ENCODE results near the gene MAP3K15.

The MAP3K15 gene

DNA sequence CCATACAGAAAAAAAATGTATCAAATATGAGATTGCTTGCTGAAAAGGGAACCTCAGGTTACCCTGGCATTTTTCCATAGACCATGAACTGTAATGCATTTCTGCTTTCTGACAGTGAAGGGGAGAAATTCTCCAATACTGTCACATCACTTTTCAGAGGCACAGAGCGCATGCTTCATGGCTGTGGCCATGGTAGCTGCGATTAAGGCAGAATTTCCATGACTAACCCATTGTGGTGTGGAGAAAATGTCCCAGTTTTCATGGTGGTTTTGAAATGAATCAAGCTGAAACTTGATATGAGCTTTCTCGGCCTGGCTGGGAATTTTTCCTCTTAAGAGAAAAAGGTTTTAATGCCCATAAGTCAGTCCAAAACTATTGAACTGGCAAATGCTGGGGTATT is 39.5 kb upstream of the MAP3K15 start:
- H3K4me3 ChIP-seq (ENCODE audit: insufficient read depth, low read depth, low read length, poor library complexity, severe bottlenecking) = no peak overlapping the region
- H3K4me1 ChIP-seq (ENCODE audit: control insufficient read depth, insufficient read depth, low read length, poor library complexity, severe bottlenecking) = no peaks in the 10 kb centered on the region
- H3K27ac ChIP-seq (ENCODE audit: insufficient read depth, low read length, poor library complexity, severe bottlenecking) = no peak overlapping the region
- no peaks in the 10 kb centered on the region for H3K27me3 ChIP-seq (replicated peaks; ENCODE audit: control insufficient read depth, insufficient read depth, low read length, poor library complexity, severe bottlenecking)
- DNase-seq = no peak
- no peaks in the 10 kb centered on the region for H3K36me3 ChIP-seq (ENCODE audit: control insufficient read depth, insufficient read depth, low read length)
- H3K9me3 ChIP-seq (ENCODE audit: control insufficient read depth, low read length) = no peaks in the 10 kb centered on the region

DNA sequence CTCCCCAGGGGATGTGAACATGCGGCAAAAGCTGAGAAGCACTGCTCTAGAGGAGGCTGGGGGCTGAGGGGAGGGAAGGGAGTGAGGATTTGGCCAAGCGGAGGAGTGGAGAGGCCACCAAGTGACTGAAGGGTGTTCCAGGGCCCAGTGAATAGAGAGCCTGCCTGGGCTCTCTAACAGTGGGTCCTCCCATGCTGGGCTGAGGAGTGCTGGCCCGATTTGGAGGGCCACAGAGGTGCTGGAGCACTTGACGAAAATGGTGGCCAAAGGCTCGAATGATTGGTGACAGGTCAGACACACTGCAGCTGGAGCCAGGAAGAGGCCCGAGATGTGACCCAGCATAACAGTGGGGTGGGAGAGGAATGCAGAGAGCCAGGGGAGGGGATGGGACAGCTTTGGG is 37.5 kb upstream of the MAP3K15 start:
- H3K27ac ChIP-seq (ENCODE audit: insufficient read depth, low read length, poor library complexity, severe bottlenecking) = no peak overlapping the region
- H3K36me3 ChIP-seq (ENCODE audit: control insufficient read depth, insufficient read depth, low read length) = no peaks in the 10 kb centered on the region
- no peaks in the 10 kb centered on the region for H3K4me1 ChIP-seq (ENCODE audit: control insufficient read depth, insufficient read depth, low read length, poor library complexity, severe bottlenecking)
- H3K4me3 ChIP-seq (ENCODE audit: insufficient read depth, low read depth, low read length, poor library complexity, severe bottlenecking) = no peak overlapping the region
- DNase-seq = no peak
- no peaks in the 10 kb centered on the region for H3K9me3 ChIP-seq (ENCODE audit: control insufficient read depth, low read length)
- no peaks in the 10 kb centered on the region for H3K27me3 ChIP-seq (replicated peaks; ENCODE audit: control insufficient read depth, insufficient read depth, low read length, poor library complexity, severe bottlenecking)

DNA sequence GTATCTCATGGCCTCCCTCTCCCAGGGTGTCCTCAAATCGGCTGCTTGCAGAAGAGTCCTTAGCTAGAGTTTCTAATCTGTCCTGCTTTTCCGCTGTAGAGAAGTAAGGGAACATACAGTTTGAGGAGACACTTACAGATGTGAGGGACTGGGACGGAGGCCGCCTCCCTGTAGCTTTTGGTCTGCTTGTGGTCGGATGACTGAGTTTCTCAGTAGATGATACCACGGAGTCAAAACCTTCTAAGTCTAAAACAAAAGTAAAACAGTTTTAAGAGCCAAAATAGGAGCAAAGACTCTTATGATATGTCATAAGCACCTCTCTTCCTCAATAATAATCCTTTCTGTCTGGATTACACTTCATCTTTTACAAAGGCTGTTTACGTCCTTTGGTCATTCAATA is 34.5 kb upstream of the MAP3K15 start:
- H3K9me3 ChIP-seq (ENCODE audit: control insufficient read depth, low read length) = no peaks in the 10 kb centered on the region
- no peak for DNase-seq
- H3K36me3 ChIP-seq (ENCODE audit: control insufficient read depth, insufficient read depth, low read length) = peaks cover 6% of the 10 kb centered on the region
- H3K27me3 ChIP-seq (replicated peaks; ENCODE audit: control insufficient read depth, insufficient read depth, low read length, poor library complexity, severe bottlenecking) = no peaks in the 10 kb centered on the region
- H3K4me3 ChIP-seq (ENCODE audit: insufficient read depth, low read depth, low read length, poor library complexity, severe bottlenecking) = no peak overlapping the region
- no peaks in the 10 kb centered on the region for H3K4me1 ChIP-seq (ENCODE audit: control insufficient read depth, insufficient read depth, low read length, poor library complexity, severe bottlenecking)
- H3K27ac ChIP-seq (ENCODE audit: insufficient read depth, low read length, poor library complexity, severe bottlenecking) = no peak overlapping the region

DNA sequence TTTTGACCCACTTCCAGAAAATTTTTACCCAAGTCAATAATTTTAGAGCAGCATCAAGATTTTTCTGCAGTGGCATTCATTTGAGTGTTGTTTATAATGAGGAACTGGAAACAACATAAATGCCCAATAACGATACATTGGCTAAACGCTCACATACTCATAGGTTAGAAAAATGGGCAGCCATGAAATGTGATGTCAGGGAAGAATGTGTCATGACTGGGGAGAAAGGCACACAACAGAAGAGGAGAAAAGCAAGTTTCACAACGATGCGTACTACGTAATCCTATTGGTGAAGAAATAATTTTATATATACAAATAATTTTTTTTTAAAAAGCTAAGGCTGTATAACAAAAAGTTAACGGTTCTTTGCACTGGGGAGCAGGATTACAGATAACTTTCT is 33.6 kb upstream of the MAP3K15 start:
- Histone ChIP-seq H3K27me3 (replicated peaks; ENCODE audit: control insufficient read depth, insufficient read depth, low read length, poor library complexity, severe bottlenecking) (no peaks in the 10 kb centered on the region), H3K9me3 (ENCODE audit: control insufficient read depth, low read length) (no peaks in the 10 kb centered on the region), H3K4me1 (ENCODE audit: control insufficient read depth, insufficient read depth, low read length, poor library complexity, severe bottlenecking) (no peaks in the 10 kb centered on the region), H3K4me3 (ENCODE audit: insufficient read depth, low read depth, low read length, poor library complexity, severe bottlenecking) (no peak overlapping the region), H3K36me3 (ENCODE audit: control insufficient read depth, insufficient read depth, low read length) (peaks cover 8% of the 10 kb centered on the region), H3K27ac (ENCODE audit: insufficient read depth, low read length, poor library complexity, severe bottlenecking) (no peak overlapping the region)
- DNase-seq = no peak

DNA sequence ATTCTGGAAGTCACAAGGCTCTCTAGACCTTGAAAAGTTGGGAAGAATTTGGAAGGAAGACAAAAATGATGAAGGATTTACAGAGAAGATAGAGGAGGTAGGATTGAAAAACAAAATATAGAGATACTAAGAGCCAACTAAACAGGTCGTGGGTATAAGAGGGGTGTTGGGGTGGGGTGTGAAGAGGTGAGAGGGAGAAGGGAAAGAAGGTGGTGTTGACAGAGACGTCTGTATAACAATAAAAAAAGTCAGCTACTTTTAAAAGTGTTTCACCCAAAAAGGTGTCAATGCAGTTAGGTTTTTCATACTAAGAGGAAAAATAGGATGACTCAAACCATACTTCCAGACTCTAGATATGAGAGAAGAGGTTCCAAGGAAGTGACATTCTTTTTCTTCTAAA is 33.0 kb upstream of the MAP3K15 start:
- peaks cover 8% of the 10 kb centered on the region for H3K36me3 ChIP-seq (ENCODE audit: control insufficient read depth, insufficient read depth, low read length)
- H3K27ac ChIP-seq (ENCODE audit: insufficient read depth, low read length, poor library complexity, severe bottlenecking) = no peak overlapping the region
- H3K27me3 ChIP-seq (replicated peaks; ENCODE audit: control insufficient read depth, insufficient read depth, low read length, poor library complexity, severe bottlenecking) = no peaks in the 10 kb centered on the region

DNA sequence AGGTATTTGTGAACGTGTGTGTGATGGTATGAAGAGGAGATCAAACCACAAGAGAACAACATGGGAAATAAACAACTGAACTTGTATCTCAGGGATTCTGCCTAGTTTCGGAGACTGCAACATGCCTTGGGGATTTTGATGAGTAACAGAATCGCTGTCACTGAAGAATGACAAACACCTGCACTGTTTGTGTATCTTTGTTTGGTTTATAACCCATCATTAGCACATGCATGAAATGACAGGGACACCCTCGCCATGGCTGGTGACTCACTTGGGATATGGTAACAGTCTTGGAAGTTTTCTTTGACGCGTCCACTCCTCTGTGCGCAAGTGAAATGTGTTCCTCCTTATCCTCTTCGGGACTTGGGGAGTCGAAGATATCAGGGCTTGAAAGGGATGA is 30.3 kb upstream of the MAP3K15 start:
- H3K27me3 ChIP-seq (replicated peaks; ENCODE audit: control insufficient read depth, insufficient read depth, low read length, poor library complexity, severe bottlenecking) = no peaks in the 10 kb centered on the region
- DNase-seq = no peak
- H3K4me1 ChIP-seq (ENCODE audit: control insufficient read depth, insufficient read depth, low read length, poor library complexity, severe bottlenecking) = no peaks in the 10 kb centered on the region
- no peaks in the 10 kb centered on the region for H3K9me3 ChIP-seq (ENCODE audit: control insufficient read depth, low read length)
- H3K36me3 ChIP-seq (ENCODE audit: control insufficient read depth, insufficient read depth, low read length) = peaks cover 25% of the 10 kb centered on the region
- no peak overlapping the region for H3K27ac ChIP-seq (ENCODE audit: insufficient read depth, low read length, poor library complexity, severe bottlenecking)
- H3K4me3 ChIP-seq (ENCODE audit: insufficient read depth, low read depth, low read length, poor library complexity, severe bottlenecking) = no peak overlapping the region

More for the DNA sequence above, 33.0 kb upstream of the MAP3K15 start:
- Histone ChIP-seq H3K9me3 (ENCODE audit: control insufficient read depth, low read length) (no peaks in the 10 kb centered on the region), H3K4me1 (ENCODE audit: control insufficient read depth, insufficient read depth, low read length, poor library complexity, severe bottlenecking) (no peaks in the 10 kb centered on the region), H3K4me3 (ENCODE audit: insufficient read depth, low read depth, low read length, poor library complexity, severe bottlenecking) (no peak overlapping the region)
- no peak for DNase-seq

DNA sequence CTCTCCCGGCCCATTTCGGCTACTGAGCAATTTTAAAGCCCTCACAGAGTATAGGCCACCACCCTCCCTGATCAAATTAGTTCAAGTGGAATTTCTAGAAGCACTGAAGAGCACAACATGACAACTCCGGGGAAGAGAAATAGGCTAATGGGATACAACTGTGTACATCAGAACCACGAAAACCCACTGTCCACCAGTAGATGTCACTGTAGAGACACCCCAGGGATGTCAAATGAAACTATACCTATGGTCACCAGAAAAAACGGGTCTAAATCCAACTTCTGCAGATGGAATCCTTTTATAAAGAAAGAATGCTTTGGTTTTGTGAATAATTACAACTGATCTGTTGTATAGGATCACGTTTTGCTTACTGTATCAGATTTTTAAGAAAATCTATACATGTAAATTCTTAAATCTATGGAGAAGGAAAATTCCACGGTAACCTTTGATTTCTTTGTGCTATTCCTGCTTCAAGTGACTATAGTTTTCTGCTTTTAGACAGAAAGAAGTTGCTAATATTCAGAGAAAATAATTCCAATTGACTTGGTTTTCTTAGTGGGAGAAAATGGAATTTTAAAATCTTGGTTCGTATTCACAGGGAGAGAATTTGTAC is 29.5 kb upstream of the MAP3K15 start:
- Histone ChIP-seq H3K4me3 (ENCODE audit: insufficient read depth, low read depth, low read length, poor library complexity, severe bottlenecking) (no peak overlapping the region), H3K27ac (ENCODE audit: insufficient read depth, low read length, poor library complexity, severe bottlenecking) (no peak overlapping the region), H3K4me1 (ENCODE audit: control insufficient read depth, insufficient read depth, low read length, poor library complexity, severe bottlenecking) (no peaks in the 10 kb centered on the region), H3K36me3 (ENCODE audit: control insufficient read depth, insufficient read depth, low read length) (peaks cover 30% of the 10 kb centered on the region), H3K9me3 (ENCODE audit: control insufficient read depth, low read length) (no peaks in the 10 kb centered on the region), H3K27me3 (replicated peaks; ENCODE audit: control insufficient read depth, insufficient read depth, low read length, poor library complexity, severe bottlenecking) (no peaks in the 10 kb centered on the region)
- DNase-seq = peak in 1 of 3 donors; percentile 8

DNA sequence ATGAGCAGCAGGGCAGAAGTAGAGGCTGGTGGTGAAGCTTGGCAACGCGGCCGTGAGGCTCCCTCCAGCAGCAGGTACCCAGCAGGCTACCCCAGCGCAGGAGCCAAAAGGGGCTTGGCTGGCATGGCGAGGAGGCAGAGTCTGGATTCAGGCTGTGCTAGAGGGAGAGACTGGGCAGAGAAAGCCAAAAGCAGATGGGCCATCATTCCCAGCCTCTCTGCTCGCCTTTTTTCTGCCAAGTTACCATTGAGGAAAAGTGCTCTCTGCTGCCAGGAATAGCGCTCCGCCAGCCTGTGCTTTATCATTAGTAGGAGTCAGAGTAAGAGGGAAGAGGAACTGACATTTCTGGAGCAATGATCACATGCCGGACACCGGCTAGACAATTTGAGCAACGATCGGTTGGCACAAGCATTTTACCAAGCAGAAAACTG is 28.7 kb upstream of the MAP3K15 start:
- Histone ChIP-seq H3K4me1 (ENCODE audit: control insufficient read depth, insufficient read depth, low read length, poor library complexity, severe bottlenecking) (no peaks in the 10 kb centered on the region), H3K9me3 (ENCODE audit: control insufficient read depth, low read length) (no peaks in the 10 kb centered on the region), H3K27me3 (replicated peaks; ENCODE audit: control insufficient read depth, insufficient read depth, low read length, poor library complexity, severe bottlenecking) (no peaks in the 10 kb centered on the region), H3K27ac (ENCODE audit: insufficient read depth, low read length, poor library complexity, severe bottlenecking) (no peak overlapping the region), H3K36me3 (ENCODE audit: control insufficient read depth, insufficient read depth, low read length) (peaks cover 34% of the 10 kb centered on the region), H3K4me3 (ENCODE audit: insufficient read depth, low read depth, low read length, poor library complexity, severe bottlenecking) (no peak overlapping the region)
- DNase-seq = no peak

DNA sequence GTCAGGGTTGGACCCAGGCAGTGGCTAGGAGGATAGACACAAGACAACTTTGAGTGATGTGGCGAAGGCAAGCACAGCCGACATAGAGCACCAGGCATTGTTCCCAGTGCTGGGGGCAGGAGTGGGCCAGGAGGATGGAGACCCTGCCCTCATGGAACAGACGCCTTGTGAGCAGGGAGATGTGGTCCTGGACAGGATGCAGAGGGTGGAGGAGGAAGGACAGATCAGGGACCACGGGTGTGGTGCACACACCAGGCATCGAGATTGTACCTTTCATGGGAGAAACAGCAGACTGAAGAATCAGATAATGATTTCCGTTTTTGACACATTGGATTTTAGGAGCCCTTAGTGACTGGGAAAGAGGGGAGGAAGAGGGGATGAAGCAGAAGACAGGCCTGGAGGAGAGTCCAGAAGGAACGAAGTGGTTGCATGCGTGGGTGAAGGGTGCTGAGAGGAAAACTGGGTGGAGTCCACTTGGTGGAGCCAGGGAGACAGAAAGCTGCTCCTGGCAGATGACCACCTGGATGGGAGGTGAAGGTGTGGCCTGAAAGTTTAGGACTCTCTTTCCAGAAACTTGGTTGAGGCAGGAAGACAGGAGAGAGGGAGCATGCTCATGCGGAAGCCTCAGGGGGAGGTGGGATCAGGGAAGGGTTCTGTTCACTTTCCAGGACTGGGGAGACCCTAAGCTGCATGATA is 27.9 kb upstream of the MAP3K15 start:
- Histone ChIP-seq H3K36me3 (ENCODE audit: control insufficient read depth, insufficient read depth, low read length) (peaks cover 36% of the 10 kb centered on the region), H3K9me3 (ENCODE audit: control insufficient read depth, low read length) (no peaks in the 10 kb centered on the region), H3K4me3 (ENCODE audit: insufficient read depth, low read depth, low read length, poor library complexity, severe bottlenecking) (no peak overlapping the region), H3K27me3 (replicated peaks; ENCODE audit: control insufficient read depth, insufficient read depth, low read length, poor library complexity, severe bottlenecking) (no peaks in the 10 kb centered on the region), H3K4me1 (ENCODE audit: control insufficient read depth, insufficient read depth, low read length, poor library complexity, severe bottlenecking) (no peaks in the 10 kb centered on the region), H3K27ac (ENCODE audit: insufficient read depth, low read length, poor library complexity, severe bottlenecking) (no peak overlapping the region)
- DNase-seq = no peak

DNA sequence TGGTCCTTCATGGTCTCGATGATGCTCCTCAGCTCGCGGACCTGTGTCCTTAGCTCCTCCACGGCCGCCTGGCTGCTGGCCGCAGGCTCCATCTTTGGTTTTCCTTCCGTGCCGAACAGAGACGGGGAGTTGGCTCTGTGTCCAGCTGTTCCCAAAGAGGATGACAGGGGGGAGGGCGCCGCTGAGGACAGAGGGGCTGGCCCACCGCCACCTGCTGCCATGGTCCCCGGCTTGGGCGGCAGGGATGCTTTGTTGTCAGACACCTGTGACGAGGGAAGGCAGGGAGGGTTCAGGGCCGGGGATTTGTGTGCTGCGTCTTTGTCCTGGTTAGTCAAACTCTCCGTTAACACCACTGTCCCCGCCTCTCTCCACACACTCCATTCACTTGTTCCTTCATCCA is 26.6 kb upstream of the MAP3K15 start:
- Histone ChIP-seq H3K4me1 (ENCODE audit: control insufficient read depth, insufficient read depth, low read length, poor library complexity, severe bottlenecking) (no peaks in the 10 kb centered on the region), H3K9me3 (ENCODE audit: control insufficient read depth, low read length) (no peaks in the 10 kb centered on the region), H3K27ac (ENCODE audit: insufficient read depth, low read length, poor library complexity, severe bottlenecking) (no peak overlapping the region), H3K36me3 (ENCODE audit: control insufficient read depth, insufficient read depth, low read length) (peaks cover 36% of the 10 kb centered on the region), H3K4me3 (ENCODE audit: insufficient read depth, low read depth, low read length, poor library complexity, severe bottlenecking) (no peak overlapping the region), H3K27me3 (replicated peaks; ENCODE audit: control insufficient read depth, insufficient read depth, low read length, poor library complexity, severe bottlenecking) (no peaks in the 10 kb centered on the region)
- DNase-seq = no peak

Measured in effector memory CD4-positive, alpha-beta T cell (primary cell).